Right lobe of liver (tissue), 6 donors: ENCODE results near the gene NTM. TPM values are rescaled to one million over a fixed set of nuclear protein-coding genes. Genes with fewer than 3 reads are reported as not detected.

Experiments used
- ATAC-seq, 4 donors: fragments of 200-7000 bp; cut with Tn5 transposase; one replicate each; pipeline ENCODE4 v1.9.1; 2020; ENCODE audit warnings: mild to moderate bottlenecking in 4 of 4, moderate library complexity in 4 of 4
- DNase-seq, 3 donors: peaks; one replicate each; pipeline ENCODE4 v3.0.0-alpha.2; 2020
- H3K27ac ChIP-seq, 3 donors: fragments of 200-600 bp; one replicate each; pipeline ENCODE4 v1.8.0; 2022
- H3K27me3 ChIP-seq, 2 donors: fragments of 200-600 bp; one replicate each; pipeline ENCODE4 v1.8.0; 2022
- H3K36me3 ChIP-seq, 4 donors: fragments of 200-600 bp; sonication (generic) in 1 of 4; one replicate each; pipeline versions ENCODE4 v1.5.1 to v1.8.0; 2017 to 2022; ENCODE audit warnings: control low read depth in 1 of 4
- H3K4me1 ChIP-seq, 4 donors: fragments of 200-600 bp; sonication (generic) in 1 of 4; one replicate each; pipeline versions ENCODE4 v1.5.1 to v1.8.0; 2017 to 2022; ENCODE audit warnings: control low read depth in 1 of 4
- H3K4me3 ChIP-seq, 3 donors: fragments of 200-600 bp; one replicate each; pipeline ENCODE4 v1.8.0; 2022
- H3K9me3 ChIP-seq, 4 donors: fragments of 200-600 bp; sonication (generic) in 1 of 4; one replicate each; pipeline versions ENCODE4 v1.5.1 to v1.8.0; 2017 to 2022; ENCODE audit warnings: control low read depth in 1 of 4
- POLR2A ChIP-seq: fragments of 450-650 bp; IDR thresholded peaks from one replicate; pipeline ENCODE4 v1.6.1; 2017; ENCODE audit warnings: antibody characterized with exemption, mild to moderate bottlenecking
- WGBS: methylation state at CpG from one replicate; pipeline ENCODE4 v1.1.6; 2018; ENCODE audit warnings: low coverage, low lambda C conversion rate; ENCODE audit not compliant: insufficient coverage; ENCODE audit errors: missing lambda C conversion rate; 5-methylcytosine and 5-hydroxymethylcytosine counted together
- intact Hi-C, 2 donors: fragments of 100-400 bp; cut with DNase I; formaldehyde crosslinking; loops; one replicate each; pipeline versions ENCODE4 v1.11.2 to v1.14.1; 2022
- total RNA-seq, 6 experiments: library from RNA; depleted of rRNA in 2 of 6; stranded (reverse); fragments of >200 nt in 2 of 6; fragmentation: NEBNext Ultra II Directional in 3 of 6; extraction: Animal tissue kit (Norgen Biotek cat#: 25700) in 3 of 6; gene quantifications; one replicate each; pipeline versions ENCODE4 v1.1.0 to v1.2.4, GENCODE V29; 2016 to 2023
- TF ChIP-seq, protein P1 (sequence below), 4 donors: fragments of 200-600 bp in 3 of 4; fragments of 450-650 bp in 1 of 4; IDR thresholded peaks; one replicate each; pipeline versions ENCODE4 v1.5.1 to v1.8.0; 2016 to 2022; ENCODE audit warnings: antibody characterized with exemption in 4 of 4, mild to moderate bottlenecking in 2 of 4
- donor health status: DM: no; HTN: yes; CAD: no.
- donor health status: DM: no; HTN: no; CAD: no.
- donor health status: DM: no; HTN: no; CAD: no.
- donor health status: DM: no; HTN: yes; CAD: no.
- donor health status: DM: no; HTN: yes; CAD: no.

Gene NTM
- total RNA-seq, 6 experiments from 2014 or later, result 0.35 TPM; not detected in 5

DNA sequence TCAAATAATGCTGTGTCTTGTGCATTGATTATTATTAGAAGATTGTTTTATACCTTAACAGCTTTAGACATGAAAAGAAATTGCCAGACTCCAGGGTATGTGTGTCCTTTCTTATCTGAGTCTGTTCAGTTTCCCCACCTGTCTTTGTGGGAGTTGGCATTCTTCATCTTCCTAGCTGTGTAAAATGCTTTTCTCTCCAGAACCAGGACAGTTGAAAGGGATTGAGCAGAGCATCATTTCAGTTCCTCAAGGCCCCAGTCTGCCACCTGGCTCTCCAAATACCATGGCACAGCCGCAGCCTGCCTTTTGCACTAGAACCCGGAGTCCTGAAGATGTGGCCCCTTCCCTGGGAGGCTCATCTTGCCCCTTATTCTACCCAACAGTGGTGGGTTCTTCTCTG, 851.9 kb downstream of the NTM start:
- Histone ChIP-seq H3K27ac (no peak overlapping the region), H3K4me3 (no peak overlapping the region), H3K4me1 (no peaks in the 10 kb centered on the region), H3K27me3 (no peaks in the 10 kb centered on the region), H3K36me3 (no peaks in the 10 kb centered on the region), H3K9me3 (no peaks in the 10 kb centered on the region)
- ATAC-seq (no peak), DNase-seq (no peak)
- intact Hi-C loops, result no loop called here
- 69% methylated on average over 2 of the region's 2 CpGs for WGBS
- TF ChIP-seq, protein P1, sequence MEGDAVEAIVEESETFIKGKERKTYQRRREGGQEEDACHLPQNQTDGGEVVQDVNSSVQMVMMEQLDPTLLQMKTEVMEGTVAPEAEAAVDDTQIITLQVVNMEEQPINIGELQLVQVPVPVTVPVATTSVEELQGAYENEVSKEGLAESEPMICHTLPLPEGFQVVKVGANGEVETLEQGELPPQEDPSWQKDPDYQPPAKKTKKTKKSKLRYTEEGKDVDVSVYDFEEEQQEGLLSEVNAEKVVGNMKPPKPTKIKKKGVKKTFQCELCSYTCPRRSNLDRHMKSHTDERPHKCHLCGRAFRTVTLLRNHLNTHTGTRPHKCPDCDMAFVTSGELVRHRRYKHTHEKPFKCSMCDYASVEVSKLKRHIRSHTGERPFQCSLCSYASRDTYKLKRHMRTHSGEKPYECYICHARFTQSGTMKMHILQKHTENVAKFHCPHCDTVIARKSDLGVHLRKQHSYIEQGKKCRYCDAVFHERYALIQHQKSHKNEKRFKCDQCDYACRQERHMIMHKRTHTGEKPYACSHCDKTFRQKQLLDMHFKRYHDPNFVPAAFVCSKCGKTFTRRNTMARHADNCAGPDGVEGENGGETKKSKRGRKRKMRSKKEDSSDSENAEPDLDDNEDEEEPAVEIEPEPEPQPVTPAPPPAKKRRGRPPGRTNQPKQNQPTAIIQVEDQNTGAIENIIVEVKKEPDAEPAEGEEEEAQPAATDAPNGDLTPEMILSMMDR (IDR thresholded peaks at IDR 0.05), result no peak
- TF ChIP-seq POLR2A, result no peak

DNA sequence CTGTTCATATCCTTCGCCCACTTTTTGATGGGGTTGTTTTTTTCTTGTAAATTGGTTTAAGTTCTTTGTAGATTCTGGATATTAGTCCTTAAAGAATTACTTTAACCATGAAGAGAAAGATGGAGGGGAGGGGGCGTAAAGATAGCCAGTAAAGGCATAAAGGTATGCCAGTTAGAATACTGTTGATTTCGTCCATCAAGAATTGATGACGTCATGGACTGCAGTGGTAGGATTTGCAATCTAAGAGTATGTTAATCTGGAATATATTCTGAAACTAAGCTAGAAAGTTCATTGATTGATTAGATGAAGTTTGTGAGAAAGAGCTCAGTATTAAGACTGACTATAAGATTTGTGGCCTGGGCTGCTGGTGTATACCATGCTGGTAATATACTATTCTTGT, 856.1 kb downstream of the NTM start:
- intact Hi-C loops, result no loop called here
- Histone ChIP-seq H3K4me3 (no peak overlapping the region), H3K36me3 (no peaks in the 10 kb centered on the region), H3K27me3 (no peaks in the 10 kb centered on the region), H3K27ac (no peak overlapping the region), H3K4me1 (no peaks in the 10 kb centered on the region), H3K9me3 (no peaks in the 10 kb centered on the region)
- WGBS, result 49% methylated on average over 4 of the region's 4 CpGs
- no peak for TF ChIP-seq POLR2A
- TF ChIP-seq, protein P1 (IDR thresholded peaks at IDR 0.05), result no peak
- no peak for ATAC-seq
- DNase-seq, result no peak

DNA sequence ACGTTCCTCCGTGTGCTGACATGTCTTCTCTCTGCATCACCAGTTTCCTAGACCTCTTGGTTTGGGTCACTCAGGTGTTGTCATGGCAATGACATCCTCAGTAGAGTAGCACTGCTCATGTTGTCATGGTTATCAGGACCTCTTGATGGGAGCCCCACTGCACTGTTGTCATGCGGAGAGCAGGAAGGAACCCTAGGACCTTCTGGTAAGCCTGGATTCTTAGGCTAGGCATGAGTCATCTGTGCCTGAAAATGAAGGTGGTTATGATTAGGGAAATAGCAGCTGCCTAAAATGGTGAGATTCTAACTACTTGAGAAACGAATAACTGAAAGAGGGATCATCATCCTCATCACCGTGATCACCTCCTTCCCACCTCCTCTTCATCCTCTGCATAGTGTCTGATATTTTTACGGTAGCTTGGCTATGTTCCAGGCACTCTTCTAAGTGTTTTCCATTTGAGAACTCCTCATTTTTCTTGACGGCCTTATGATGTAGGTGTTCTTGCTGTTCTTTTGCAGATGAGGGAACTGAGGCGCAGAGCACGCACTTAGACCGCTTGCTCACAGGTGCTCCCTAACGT, 858.4 kb downstream of the NTM start:
- no peak overlapping the region for H3K4me3 ChIP-seq
- no peak for DNase-seq
- H3K36me3 ChIP-seq, result no peaks in the 10 kb centered on the region
- TF ChIP-seq, protein P1 (IDR thresholded peaks at IDR 0.05), result no peak
- no peak for TF ChIP-seq POLR2A
- intact Hi-C loops, result no loop called here
- H3K4me1 ChIP-seq, result no peaks in the 10 kb centered on the region
- no peak overlapping the region for H3K27ac ChIP-seq
- H3K27me3 ChIP-seq, result no peaks in the 10 kb centered on the region
- 59% methylated on average over 11 of the region's 11 CpGs for WGBS
- H3K9me3 ChIP-seq, result no peaks in the 10 kb centered on the region
- ATAC-seq, result no peak

DNA sequence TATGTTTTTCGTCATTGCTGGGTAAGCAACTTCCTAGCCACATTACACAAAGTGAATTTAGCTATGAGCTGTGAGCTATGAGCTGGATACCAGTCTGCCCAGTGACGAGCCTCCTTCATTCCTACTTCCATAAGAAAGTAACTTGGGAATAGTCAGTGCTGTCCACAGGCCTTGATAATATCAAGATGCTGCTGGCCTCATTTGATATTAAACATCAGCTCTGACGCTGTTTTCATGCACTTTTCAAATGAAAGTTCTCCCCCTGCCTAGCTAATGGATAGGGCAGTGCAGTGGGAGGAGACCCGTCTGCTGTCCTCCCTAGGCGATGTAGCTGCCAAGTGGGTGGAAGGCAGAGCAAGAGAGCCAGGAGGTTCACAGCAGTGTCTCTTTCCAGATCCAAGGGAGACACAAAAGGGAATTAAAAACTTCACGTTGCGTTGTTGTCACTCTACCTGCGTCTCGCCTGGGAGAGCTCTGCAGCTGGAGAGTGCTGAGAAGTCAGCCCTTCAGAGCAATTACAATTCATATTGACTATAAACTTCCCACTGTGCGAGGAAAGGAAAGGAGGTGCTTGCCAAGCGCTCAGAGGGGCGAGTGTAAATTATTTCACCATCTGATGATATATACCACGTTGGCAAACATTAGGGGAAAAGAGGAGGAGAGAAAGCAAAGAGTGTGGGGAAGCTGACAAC, 861.4 kb downstream of the NTM start:
- ATAC-seq (no peak), DNase-seq (no peak)
- Histone ChIP-seq H3K36me3 (no peaks in the 10 kb centered on the region), H3K27ac (no peak overlapping the region), H3K4me3 (no peak overlapping the region), H3K27me3 (no peaks in the 10 kb centered on the region), H3K4me1 (no peaks in the 10 kb centered on the region), H3K9me3 (no peaks in the 10 kb centered on the region)
- 45% methylated on average over 10 of the region's 13 CpGs for WGBS
- intact Hi-C loops, result no loop called here
- TF ChIP-seq POLR2A, result no peak
- TF ChIP-seq, protein P1 (IDR thresholded peaks at IDR 0.05), result no peak
